ENCODE data around the gene FSTL4. TPM values are rescaled to one million over a fixed set of nuclear protein-coding genes. Genes with fewer than 3 reads are reported as not detected.

FSTL4 gene
- polyA plus RNA-seq, 3 donors: not detected

GRCh38 chr5:133205204-133205603 lies 407.1 kb downstream of the FSTL4 start:
- Mint-ChIP-seq H3K27ac (no peak overlapping the region), H3K27me3 (ENCODE audit: low read depth in 3 of 3) (peaks cover 4 to 14% (median 8%) of the 10 kb centered on the region in 3 donors), H3K4me1 (no peaks in the 10 kb centered on the region), H3K36me3 (no peaks in the 10 kb centered on the region), H3K9me3 (peaks cover 4 to 11% (median 9%) of the 10 kb centered on the region in 7 donors), H3K4me3 (no peak overlapping the region)
- Histone ChIP-seq H3K9ac (ENCODE audit: insufficient read depth, low read length, poor library complexity, severe bottlenecking) (no peak overlapping the region), H3K36me3 (replicated peaks in 1 of 2; ENCODE audit: control insufficient read depth in 1 of 2, insufficient read depth in 2 of 2, low read length in 2 of 2) (no peaks in the 10 kb centered on the region), H3K27ac (ENCODE audit: low read depth in 1 of 2, low read length in 2 of 2) (no peak overlapping the region), H3K9me3 (replicated peaks in 1 of 2; ENCODE audit: control insufficient read depth in 1 of 2, insufficient read depth in 1 of 2, low read length in 2 of 2) (peaks cover 0 to 11% of the 10 kb centered on the region in 2 donors), H3K4me1 (ENCODE audit: control insufficient read depth in 1 of 2, insufficient read depth in 2 of 2, low read length in 2 of 2) (no peaks in the 10 kb centered on the region), H3K79me2 (ENCODE audit: insufficient read depth, low read length) (no peaks in the 10 kb centered on the region), H3K4me2 (replicated peaks; ENCODE audit: extremely low read depth, low read length, poor library complexity, severe bottlenecking) (no peak overlapping the region), H4K20me1 (ENCODE audit: insufficient read depth, low read length) (no peaks in the 10 kb centered on the region), H3K27me3 (ENCODE audit: control insufficient read depth in 2 of 2, insufficient read depth in 2 of 2, low read length in 2 of 2) (no peaks in the 10 kb centered on the region), H3K4me3 (replicated peaks in 1 of 3; ENCODE audit: low read depth in 2 of 3, low read length in 3 of 3) (no peak overlapping the region), H2AFZ (ENCODE audit: insufficient read depth, low read depth, low read length, poor library complexity, severe bottlenecking) (no peak overlapping the region)
- no peak for DNase-seq
- no peak for TF ChIP-seq CTCF (IDR thresholded peaks at IDR 0.05)
- intact Hi-C loops (cut with micrococcal nuclease): no loop called here
- no CpG with 5 or more reads among the region's 4 CpGs for WGBS (ENCODE audit: insufficient coverage)

- H3K9me3 Mint-ChIP-seq: peaks cover 4 to 11% (median 9%) of the 10 kb centered on the region in 7 donors
- Histone ChIP-seq H3K36me3 (replicated peaks in 1 of 2; ENCODE audit: control insufficient read depth in 1 of 2, insufficient read depth in 2 of 2, low read length in 2 of 2) (no peaks in the 10 kb centered on the region), H3K79me2 (ENCODE audit: insufficient read depth, low read length) (no peaks in the 10 kb centered on the region), H2AFZ (ENCODE audit: insufficient read depth, low read depth, low read length, poor library complexity, severe bottlenecking) (no peak overlapping the region), H3K9ac (ENCODE audit: insufficient read depth, low read length, poor library complexity, severe bottlenecking) (no peak overlapping the region), H4K20me1 (ENCODE audit: insufficient read depth, low read length) (no peaks in the 10 kb centered on the region), H3K4me2 (replicated peaks; ENCODE audit: extremely low read depth, low read length, poor library complexity, severe bottlenecking) (no peak overlapping the region), H3K4me3 (replicated peaks in 1 of 3; ENCODE audit: low read depth in 2 of 3, low read length in 3 of 3) (no peak overlapping the region), H3K4me1 (ENCODE audit: control insufficient read depth in 1 of 2, insufficient read depth in 2 of 2, low read length in 2 of 2) (no peaks in the 10 kb centered on the region), H3K9me3 (replicated peaks in 1 of 2; ENCODE audit: control insufficient read depth in 1 of 2, insufficient read depth in 1 of 2, low read length in 2 of 2) (peaks cover 0 to 11% of the 10 kb centered on the region in 2 donors), H3K27me3 (ENCODE audit: control insufficient read depth in 2 of 2, insufficient read depth in 2 of 2, low read length in 2 of 2) (no peaks in the 10 kb centered on the region), H3K27ac (ENCODE audit: low read depth in 1 of 2, low read length in 2 of 2) (no peak overlapping the region)
- no peak overlapping the region for H3K27ac Mint-ChIP-seq
- H3K36me3 Mint-ChIP-seq: no peaks in the 10 kb centered on the region
- no peaks in the 10 kb centered on the region for H3K4me1 Mint-ChIP-seq
- intact Hi-C loops (cut with micrococcal nuclease): no loop called here
- 92% methylated on average over 8 of the region's 9 CpGs for WGBS (ENCODE audit: insufficient coverage)
- no peak for TF ChIP-seq CTCF (IDR thresholded peaks at IDR 0.05)
- no peak overlapping the region for H3K4me3 Mint-ChIP-seq
- H3K27me3 Mint-ChIP-seq (ENCODE audit: low read depth in 3 of 3): peaks cover 6 to 14% (median 8%) of the 10 kb centered on the region in 3 donors
- DNase-seq: no peak
Measured at GRCh38 chr5:133203317-133204305, 408.7 kb downstream of the FSTL4 start.

Data from CD14-positive monocyte (primary cell).